ENCODE measurements around the gene MRPL4. TPM values are rescaled to one million over a fixed set of nuclear protein-coding genes. Genes with fewer than 3 reads are reported as not detected.

MRPL4 gene
- total RNA-seq, 4 donors from 2014 or later, result 39.9 to 78.0 (median 61.7) TPM

- Histone ChIP-seq H3K4me1 (peaks cover 0 to 8% (median 7%) of the 10 kb centered on the region in 4 donors), H3K9me3 (no peaks in the 10 kb centered on the region), H3K36me3 (peaks cover 31 to 57% (median 53%) of the 10 kb centered on the region in 4 donors), H3K27ac (replicated peaks in 1 of 4) (peak overlapping the region in 1 of 4 donors; percentile 34), H3K4me3 (no peak overlapping the region), H3K27me3 (no peaks in the 10 kb centered on the region)
- DNase-seq (ENCODE audit: extremely low spot score), result no peak
- intact Hi-C loops (cut with DNase I), result loop anchor here (10.0 kb wide), 1 partner anchor 155 kb away; the partner anchor contains the start of genes ANGPTL6 and PPAN
- TF ChIP-seq POLR2AphosphoS5 (IDR thresholded peaks at IDR 0.05) (peak in 1 of 2 donors; percentile 18), CTCF (IDR thresholded peaks at IDR 0.05) (peak; percentile 54 to 67 (median 65)), EP300 (IDR thresholded peaks at IDR 0.05) (no peak), POLR2A (IDR thresholded peaks at IDR 0.05; ENCODE audit: low read depth) (no peak)
- 49% methylated on average over 23 of the region's 32 CpGs for WGBS
Observed at GRCh38 chr19:10259162-10259905, 7.3 kb downstream of the MRPL4 start.

GRCh38 chr19:10260141-10260584, 8.1 kb downstream of the MRPL4 start:
- Histone ChIP-seq H3K27me3 (no peaks in the 10 kb centered on the region), H3K9me3 (no peaks in the 10 kb centered on the region), H3K4me3 (no peak overlapping the region), H3K4me1 (peaks cover 0 to 8% (median 7%) of the 10 kb centered on the region in 4 donors), H3K27ac (replicated peaks in 1 of 4) (no peak overlapping the region), H3K36me3 (peaks cover 31 to 49% (median 45%) of the 10 kb centered on the region in 4 donors)
- intact Hi-C loops (cut with DNase I), result no loop called here
- TF ChIP-seq POLR2A (IDR thresholded peaks at IDR 0.05; ENCODE audit: low read depth) (no peak), CTCF (IDR thresholded peaks at IDR 0.05) (no peak), POLR2AphosphoS5 (IDR thresholded peaks at IDR 0.05) (no peak), EP300 (IDR thresholded peaks at IDR 0.05) (no peak)
- no peak for DNase-seq (ENCODE audit: extremely low spot score)
- 76% methylated on average over 8 of the region's 8 CpGs for WGBS

GRCh38 chr19:10262771-10263170, 10.8 kb downstream of the MRPL4 start:
- WGBS, result 80% methylated on average over 7 of the region's 7 CpGs
- peaks cover 6 to 16% (median 7%) of the 10 kb centered on the region in 4 donors for H3K4me1 ChIP-seq
- no peak for DNase-seq (ENCODE audit: extremely low spot score)
- no peak overlapping the region for H3K4me3 ChIP-seq
- H3K27ac ChIP-seq (replicated peaks in 1 of 4), result no peak overlapping the region
- intact Hi-C loops (cut with DNase I), result no loop called here
- no peaks in the 10 kb centered on the region for H3K9me3 ChIP-seq
- H3K36me3 ChIP-seq, result peaks cover 10 to 23% (median 20%) of the 10 kb centered on the region in 4 donors
- no peaks in the 10 kb centered on the region for H3K27me3 ChIP-seq
- TF ChIP-seq CTCF (IDR thresholded peaks at IDR 0.05), result no peak
- TF ChIP-seq EP300 (IDR thresholded peaks at IDR 0.05), result no peak
- TF ChIP-seq POLR2A (IDR thresholded peaks at IDR 0.05; ENCODE audit: low read depth), result no peak
- no peak for TF ChIP-seq POLR2AphosphoS5 (IDR thresholded peaks at IDR 0.05)

GRCh38 chr19:10266706-10267105, 14.7 kb downstream of the MRPL4 start:
- TF ChIP-seq POLR2A (IDR thresholded peaks at IDR 0.05; ENCODE audit: low read depth), result no peak
- no peak for TF ChIP-seq POLR2AphosphoS5 (IDR thresholded peaks at IDR 0.05)
- no peak for TF ChIP-seq EP300 (IDR thresholded peaks at IDR 0.05)
- no peak for TF ChIP-seq CTCF (IDR thresholded peaks at IDR 0.05)
- H3K36me3 ChIP-seq, result no peaks in the 10 kb centered on the region
- H3K27me3 ChIP-seq, result peaks cover 0 to 30% (median 15%) of the 10 kb centered on the region in 4 donors
- 89% methylated on average over 7 of the region's 7 CpGs for WGBS
- peak overlapping the region in 2 of 4 donors; percentile 20 to 75 for H3K27ac ChIP-seq (replicated peaks in 1 of 4)
- DNase-seq (ENCODE audit: extremely low spot score), result no peak
- no peak overlapping the region for H3K4me3 ChIP-seq
- H3K9me3 ChIP-seq, result no peaks in the 10 kb centered on the region
- peaks cover 32 to 47% (median 32%) of the 10 kb centered on the region in 4 donors for H3K4me1 ChIP-seq
- intact Hi-C loops (cut with DNase I), result no loop called here
